T-helper 1 cell treated with Interleukin-12 subunit alpha and Interleukin-12 subunit beta and Interleukin-4 antibody, amounts not matched to agents 30 μg/mL and 1 μg/mL, for 36 hours (primary cell): ENCODE measurements around the gene CLTC.

Experiments
- H3K27ac Mint-ChIP-seq: one replicate; pipeline ENCODE4 v1.8.0; 2021; ENCODE audit warnings: mild to moderate bottlenecking, mixed read lengths
- H3K27me3 Mint-ChIP-seq: one replicate; pipeline ENCODE4 v1.8.0; 2021; ENCODE audit warnings: low read depth, mixed read lengths
- H3K36me3 Mint-ChIP-seq: one replicate; pipeline ENCODE4 v1.8.0; 2021; ENCODE audit warnings: low read depth, mixed read lengths
- H3K4me1 Mint-ChIP-seq: one replicate; pipeline ENCODE4 v1.8.0; 2021; ENCODE audit warnings: low read depth, mixed read lengths
- H3K4me3 Mint-ChIP-seq: one replicate; pipeline ENCODE4 v1.8.0; 2021; ENCODE audit warnings: mild to moderate bottlenecking, moderate library complexity, mixed read lengths
- H3K9me3 Mint-ChIP-seq: one replicate; pipeline ENCODE4 v1.8.0; 2021; ENCODE audit warnings: mixed read lengths

The CLTC gene

DNA sequence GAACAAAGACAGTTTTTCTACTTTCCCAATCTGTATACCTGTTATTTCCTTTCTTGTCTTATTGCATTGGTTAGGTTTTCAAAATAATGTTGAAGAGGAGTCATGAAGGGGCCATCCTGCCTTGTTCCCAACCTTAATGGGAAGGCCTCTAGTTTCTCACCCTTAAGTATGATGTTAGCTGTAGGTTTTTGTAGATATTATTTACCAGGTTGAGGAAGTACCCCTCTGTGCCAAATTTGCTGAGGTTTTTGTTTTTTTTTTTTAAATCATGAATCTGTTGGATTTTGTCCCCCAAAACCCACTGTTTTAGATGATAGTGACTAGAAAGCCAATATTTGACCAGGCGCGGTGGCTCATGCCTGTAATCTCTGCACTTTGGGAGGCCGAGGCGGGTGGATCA lies 124.1 kb downstream of the CLTC start:
- H3K36me3 Mint-ChIP-seq = peaks cover 21% of the 10 kb centered on the region
- no peaks in the 10 kb centered on the region for H3K9me3 Mint-ChIP-seq
- H3K27ac Mint-ChIP-seq = no peak overlapping the region

DNA sequence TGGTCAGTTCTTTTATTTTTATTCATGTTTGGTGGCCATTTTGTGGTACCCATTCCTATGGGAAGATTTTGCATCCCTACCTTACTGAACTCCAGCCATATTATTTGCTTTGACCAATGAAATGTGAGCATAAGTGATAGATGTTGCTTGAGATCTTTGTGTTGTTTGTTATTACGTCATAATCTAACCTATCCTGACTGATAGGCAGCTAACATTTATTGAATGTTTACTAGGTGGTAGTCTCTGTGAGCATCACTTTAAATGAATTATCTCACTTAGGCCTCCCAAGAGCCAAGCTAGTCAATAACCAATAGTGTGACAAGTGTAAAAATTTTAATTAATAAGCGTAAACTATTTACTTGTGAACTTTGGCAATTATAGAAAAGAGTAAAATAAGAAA lies 125.3 kb downstream of the CLTC start:
- Mint-ChIP-seq H3K4me1 (peaks cover 10% of the 10 kb centered on the region), H3K27me3 (no peaks in the 10 kb centered on the region), H3K9me3 (no peaks in the 10 kb centered on the region), H3K36me3 (peaks cover 21% of the 10 kb centered on the region), H3K4me3 (no peak overlapping the region), H3K27ac (no peak overlapping the region)

More for the DNA sequence above, 124.1 kb downstream of the CLTC start:
- Mint-ChIP-seq H3K27me3 (no peaks in the 10 kb centered on the region), H3K4me1 (peaks cover 10% of the 10 kb centered on the region), H3K4me3 (no peak overlapping the region)
